C4-2B (cell line): Measurements from ENCODE around the gene PTPRN2.

Experiments used
- ZFX ChIP-seq: fragments of 450-650 bp; IDR thresholded peaks from 2 replicates; pipeline ENCODE4 v1.6.1; 2017
- TF ChIP-seq, protein P1 (sequence below): fragments of 450-650 bp; conservative IDR thresholded peaks from 2 replicates; pipeline ENCODE4 v1.5.1; 2017; ENCODE audit warnings: mild to moderate bottlenecking

DNA sequence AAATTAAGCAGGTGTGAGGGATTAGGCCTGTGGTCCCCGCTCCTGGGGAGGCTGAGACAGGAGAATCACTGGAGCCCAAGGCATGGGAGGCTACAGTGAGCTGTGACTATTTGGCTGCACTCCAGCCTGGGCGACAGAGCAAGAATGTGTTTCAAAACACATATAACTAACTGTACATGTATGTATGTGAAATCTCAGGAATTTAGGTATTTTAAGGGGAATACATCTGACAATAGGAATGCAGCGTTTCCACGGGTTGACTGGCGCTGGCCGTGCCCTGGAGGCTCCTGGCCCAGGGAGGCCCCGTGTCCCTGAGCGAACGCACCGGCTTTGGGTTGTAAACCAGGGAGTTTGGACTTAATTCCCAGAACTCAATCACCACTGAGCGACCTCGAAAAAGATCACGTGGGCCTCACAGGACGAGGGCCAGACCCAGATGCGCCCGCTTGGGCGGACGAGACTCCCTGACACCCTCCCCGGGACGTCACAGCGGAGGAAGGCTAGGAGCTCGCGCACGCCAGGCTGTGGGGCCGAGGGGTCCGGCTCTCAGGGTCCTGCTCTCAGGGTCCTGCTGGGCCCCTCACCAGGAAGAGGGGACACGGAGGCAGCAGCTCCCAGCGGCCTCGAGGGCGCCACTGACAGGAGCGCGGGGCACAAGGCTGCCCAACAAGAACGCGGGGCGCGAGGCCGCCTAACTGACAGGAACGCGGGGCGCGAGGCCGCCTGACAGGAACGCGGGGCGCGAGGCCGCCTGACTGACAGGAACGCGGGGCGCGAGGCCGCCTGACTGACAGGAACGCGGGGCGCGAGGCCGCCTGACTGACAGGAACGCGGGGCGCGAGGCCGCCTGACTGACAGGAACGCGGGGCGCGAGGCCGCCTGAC lies 18.4 kb downstream of the PTPRN2 start:
- TF ChIP-seq, protein P1, sequence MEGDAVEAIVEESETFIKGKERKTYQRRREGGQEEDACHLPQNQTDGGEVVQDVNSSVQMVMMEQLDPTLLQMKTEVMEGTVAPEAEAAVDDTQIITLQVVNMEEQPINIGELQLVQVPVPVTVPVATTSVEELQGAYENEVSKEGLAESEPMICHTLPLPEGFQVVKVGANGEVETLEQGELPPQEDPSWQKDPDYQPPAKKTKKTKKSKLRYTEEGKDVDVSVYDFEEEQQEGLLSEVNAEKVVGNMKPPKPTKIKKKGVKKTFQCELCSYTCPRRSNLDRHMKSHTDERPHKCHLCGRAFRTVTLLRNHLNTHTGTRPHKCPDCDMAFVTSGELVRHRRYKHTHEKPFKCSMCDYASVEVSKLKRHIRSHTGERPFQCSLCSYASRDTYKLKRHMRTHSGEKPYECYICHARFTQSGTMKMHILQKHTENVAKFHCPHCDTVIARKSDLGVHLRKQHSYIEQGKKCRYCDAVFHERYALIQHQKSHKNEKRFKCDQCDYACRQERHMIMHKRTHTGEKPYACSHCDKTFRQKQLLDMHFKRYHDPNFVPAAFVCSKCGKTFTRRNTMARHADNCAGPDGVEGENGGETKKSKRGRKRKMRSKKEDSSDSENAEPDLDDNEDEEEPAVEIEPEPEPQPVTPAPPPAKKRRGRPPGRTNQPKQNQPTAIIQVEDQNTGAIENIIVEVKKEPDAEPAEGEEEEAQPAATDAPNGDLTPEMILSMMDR = no peak
- TF ChIP-seq ZFX = no peak
